Lung (tissue), 12 donors: ENCODE measurements around the gene TMEM272. TPM values are rescaled to one million over a fixed set of nuclear protein-coding genes. Genes with fewer than 3 reads are reported as not detected.

Source experiments
- ATAC-seq: fragments of 200-7000 bp; cut with Tn5 transposase; one replicate; pipeline ENCODE4 v1.9.1; 2020; ENCODE audit warnings: moderate number of reproducible peaks; ENCODE audit not compliant: insufficient read depth, low FRiP score
- DNase-seq, 3 donors: peaks; one replicate each; pipeline ENCODE4 v3.0.0-alpha.2; 2013 to 2017
- H3K27ac ChIP-seq, 2 donors: one replicate each; pipeline ENCODE4 v1.5.1; 2013; ENCODE audit warnings: mild to moderate bottlenecking in 2 of 2, moderate library complexity in 2 of 2, control low read depth in 1 of 2, inconsistent platforms in 1 of 2, low read depth in 1 of 2, low read length in 1 of 2
- H3K27me3 ChIP-seq, 3 donors: one replicate each; pipeline ENCODE4 v1.5.1; 2013; ENCODE audit warnings: low read length in 2 of 3; ENCODE audit not compliant: control insufficient read depth in 3 of 3, insufficient read depth in 3 of 3
- H3K36me3 ChIP-seq, 4 donors: one replicate each; pipeline ENCODE4 v1.5.1; 2013; ENCODE audit warnings: low read length in 4 of 4, mild to moderate bottlenecking in 1 of 4, moderate library complexity in 1 of 4; ENCODE audit not compliant: control insufficient read depth in 4 of 4, insufficient read depth in 4 of 4
- H3K4me1 ChIP-seq, 5 donors: one replicate each; pipeline ENCODE4 v1.5.1; 2013; ENCODE audit warnings: low read length in 5 of 5, mild to moderate bottlenecking in 2 of 5, moderate library complexity in 1 of 5; ENCODE audit not compliant: control insufficient read depth in 5 of 5, insufficient read depth in 5 of 5
- H3K4me3 ChIP-seq: one replicate; pipeline ENCODE4 v1.5.1; 2013; ENCODE audit warnings: mild to moderate bottlenecking, control low read depth, moderate library complexity
- H3K9ac ChIP-seq, 2 donors: one replicate each; pipeline ENCODE4 v1.5.1; 2013; ENCODE audit warnings: low read length in 2 of 2, control low read depth in 1 of 2; ENCODE audit not compliant: insufficient read depth in 1 of 2
- H3K9me3 ChIP-seq, 4 donors: one replicate each; pipeline ENCODE4 v1.5.1; 2013; ENCODE audit warnings: low read length in 3 of 4, mild to moderate bottlenecking in 1 of 4, moderate library complexity in 1 of 4; ENCODE audit not compliant: control insufficient read depth in 4 of 4, insufficient read depth in 3 of 4
- CTCF ChIP-seq: IDR thresholded peaks from 2 replicates; pipeline ENCODE4 v1.5.1; 2012; ENCODE audit warnings: mild to moderate bottlenecking; ENCODE audit errors: control extremely low read depth, extremely low read depth
- WGBS, 2 donors: extraction: QIAGEN DNeasy Blood & Tissue Kit; methylation state at CpG; one replicate each; pipeline ENCODE4 v1.1.7; 2013; 5-methylcytosine and 5-hydroxymethylcytosine counted together
- polyA plus RNA-seq, 2 donors: library from polyadenylated mRNA; stranded (reverse); fragments of 200-250 nt; gene quantifications; one replicate each; pipeline ENCODE4 v1.2.1, GENCODE V29; 2013
- total RNA-seq, 2 donors: library from RNA; depleted of rRNA in 1 of 2; stranded (reverse); fragments of >200 nt in 1 of 2; gene quantifications; one replicate each; pipeline ENCODE4 v1.2.1, GENCODE V29; 2014 to 2021
- donor health status: control.
- donor health status: control.
- donor health status: Bipolar disorder and iron deficiency.
- donor health status: healthy.
- donor health status: DM: yes; HTN: yes; CAD: no.

The TMEM272 gene
- total and polyA plus RNA-seq, 4 donors = 0.08 to 0.55 (median 0.09) TPM

GRCh38 chr13:51858433-51859247 lies 13.7 kb upstream of the TMEM272 start:
- no peak for DNase-seq

GRCh38 chr13:51856998-51857397 lies 12.0 kb upstream of the TMEM272 start:
- DNase-seq (no peak), ATAC-seq (no peak)
- no peak overlapping the region for H3K27ac ChIP-seq
- no peak overlapping the region for H3K4me3 ChIP-seq
- no peak overlapping the region for H3K9ac ChIP-seq
- H3K9me3 ChIP-seq = no peaks in the 10 kb centered on the region
- no peaks in the 10 kb centered on the region for H3K27me3 ChIP-seq
- H3K36me3 ChIP-seq = no peaks in the 10 kb centered on the region
- H3K4me1 ChIP-seq = peaks cover 0 to 2% (median 0%) of the 10 kb centered on the region in 5 donors
- TF ChIP-seq CTCF = no peak
- 45 to 60% methylated on average over 1 of the region's 1 CpG for WGBS, 2 donors

More at GRCh38 chr13:51858433-51859247, 13.7 kb upstream of the TMEM272 start:
- Histone ChIP-seq H3K9me3 (no peaks in the 10 kb centered on the region), H3K4me3 (no peak overlapping the region), H3K27me3 (no peaks in the 10 kb centered on the region), H3K27ac (no peak overlapping the region), H3K4me1 (peaks cover 0 to 2% (median 0%) of the 10 kb centered on the region in 5 donors), H3K36me3 (no peaks in the 10 kb centered on the region), H3K9ac (no peak overlapping the region)
- WGBS, 2 donors = 65 to 78% methylated on average over 11 of the region's 11 CpGs
- ATAC-seq = no peak
- TF ChIP-seq CTCF = no peak

GRCh38 chr13:51856027-51856736 lies 11.2 kb upstream of the TMEM272 start:
- no peaks in the 10 kb centered on the region for H3K27me3 ChIP-seq
- DNase-seq = no peak
- TF ChIP-seq CTCF = no peak
- no peaks in the 10 kb centered on the region for H3K36me3 ChIP-seq
- H3K27ac ChIP-seq = no peak overlapping the region
- H3K9ac ChIP-seq = no peak overlapping the region
- ATAC-seq = no peak
- H3K9me3 ChIP-seq = no peaks in the 10 kb centered on the region
- H3K4me3 ChIP-seq = no peak overlapping the region
- H3K4me1 ChIP-seq = peaks cover 0 to 2% (median 0%) of the 10 kb centered on the region in 5 donors
- WGBS, 2 donors = 97 to 99% methylated on average over 1 of the region's 1 CpG
